Measurements from ENCODE around the gene NDUFS8.

NDUFS8 gene

DNA sequence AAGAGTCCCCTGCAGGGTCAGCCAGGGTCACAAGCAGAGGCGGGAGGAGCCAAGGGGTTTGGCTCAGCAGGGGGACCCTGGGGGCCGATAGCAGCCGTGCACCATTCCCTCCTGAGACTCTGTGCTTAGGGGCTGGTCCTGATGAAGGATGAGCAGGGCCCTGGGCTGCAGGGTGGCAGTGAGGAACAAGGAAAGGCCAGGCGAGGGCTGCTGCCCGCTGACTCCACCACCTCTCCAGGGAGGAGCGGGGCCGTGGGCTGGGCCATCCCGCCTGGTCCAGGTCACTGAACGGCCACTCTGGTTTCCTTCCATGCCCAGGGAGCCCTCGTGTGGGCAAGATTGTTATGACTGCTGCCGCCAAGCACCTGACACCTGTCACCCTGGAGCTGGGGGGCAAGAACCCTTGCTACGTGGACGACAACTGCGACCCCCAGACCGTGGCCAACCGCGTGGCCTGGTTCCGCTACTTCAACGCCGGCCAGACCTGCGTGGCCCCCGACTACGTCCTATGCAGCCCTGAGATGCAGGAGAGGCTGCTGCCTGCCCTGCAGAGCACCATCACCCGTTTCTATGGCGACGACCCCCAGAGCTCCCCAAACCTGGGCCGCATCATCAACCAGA, 9.2 kb upstream of the NDUFS8 start:
- no peak for TF ChIP-seq POLR2AphosphoS5 (IDR thresholded peaks at IDR 0.05; ENCODE audit: low read depth)
- TF ChIP-seq, protein P1, sequence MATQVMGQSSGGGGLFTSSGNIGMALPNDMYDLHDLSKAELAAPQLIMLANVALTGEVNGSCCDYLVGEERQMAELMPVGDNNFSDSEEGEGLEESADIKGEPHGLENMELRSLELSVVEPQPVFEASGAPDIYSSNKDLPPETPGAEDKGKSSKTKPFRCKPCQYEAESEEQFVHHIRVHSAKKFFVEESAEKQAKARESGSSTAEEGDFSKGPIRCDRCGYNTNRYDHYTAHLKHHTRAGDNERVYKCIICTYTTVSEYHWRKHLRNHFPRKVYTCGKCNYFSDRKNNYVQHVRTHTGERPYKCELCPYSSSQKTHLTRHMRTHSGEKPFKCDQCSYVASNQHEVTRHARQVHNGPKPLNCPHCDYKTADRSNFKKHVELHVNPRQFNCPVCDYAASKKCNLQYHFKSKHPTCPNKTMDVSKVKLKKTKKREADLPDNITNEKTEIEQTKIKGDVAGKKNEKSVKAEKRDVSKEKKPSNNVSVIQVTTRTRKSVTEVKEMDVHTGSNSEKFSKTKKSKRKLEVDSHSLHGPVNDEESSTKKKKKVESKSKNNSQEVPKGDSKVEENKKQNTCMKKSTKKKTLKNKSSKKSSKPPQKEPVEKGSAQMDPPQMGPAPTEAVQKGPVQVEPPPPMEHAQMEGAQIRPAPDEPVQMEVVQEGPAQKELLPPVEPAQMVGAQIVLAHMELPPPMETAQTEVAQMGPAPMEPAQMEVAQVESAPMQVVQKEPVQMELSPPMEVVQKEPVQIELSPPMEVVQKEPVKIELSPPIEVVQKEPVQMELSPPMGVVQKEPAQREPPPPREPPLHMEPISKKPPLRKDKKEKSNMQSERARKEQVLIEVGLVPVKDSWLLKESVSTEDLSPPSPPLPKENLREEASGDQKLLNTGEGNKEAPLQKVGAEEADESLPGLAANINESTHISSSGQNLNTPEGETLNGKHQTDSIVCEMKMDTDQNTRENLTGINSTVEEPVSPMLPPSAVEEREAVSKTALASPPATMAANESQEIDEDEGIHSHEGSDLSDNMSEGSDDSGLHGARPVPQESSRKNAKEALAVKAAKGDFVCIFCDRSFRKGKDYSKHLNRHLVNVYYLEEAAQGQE (IDR thresholded peaks at IDR 0.05; ENCODE audit: insufficient replicate concordance, low read depth): no peak
- TF ChIP-seq SPI1 (IDR thresholded peaks at IDR 0.05; ENCODE audit: borderline replicate concordance, low read depth): no peak
- TF ChIP-seq, protein P2, sequence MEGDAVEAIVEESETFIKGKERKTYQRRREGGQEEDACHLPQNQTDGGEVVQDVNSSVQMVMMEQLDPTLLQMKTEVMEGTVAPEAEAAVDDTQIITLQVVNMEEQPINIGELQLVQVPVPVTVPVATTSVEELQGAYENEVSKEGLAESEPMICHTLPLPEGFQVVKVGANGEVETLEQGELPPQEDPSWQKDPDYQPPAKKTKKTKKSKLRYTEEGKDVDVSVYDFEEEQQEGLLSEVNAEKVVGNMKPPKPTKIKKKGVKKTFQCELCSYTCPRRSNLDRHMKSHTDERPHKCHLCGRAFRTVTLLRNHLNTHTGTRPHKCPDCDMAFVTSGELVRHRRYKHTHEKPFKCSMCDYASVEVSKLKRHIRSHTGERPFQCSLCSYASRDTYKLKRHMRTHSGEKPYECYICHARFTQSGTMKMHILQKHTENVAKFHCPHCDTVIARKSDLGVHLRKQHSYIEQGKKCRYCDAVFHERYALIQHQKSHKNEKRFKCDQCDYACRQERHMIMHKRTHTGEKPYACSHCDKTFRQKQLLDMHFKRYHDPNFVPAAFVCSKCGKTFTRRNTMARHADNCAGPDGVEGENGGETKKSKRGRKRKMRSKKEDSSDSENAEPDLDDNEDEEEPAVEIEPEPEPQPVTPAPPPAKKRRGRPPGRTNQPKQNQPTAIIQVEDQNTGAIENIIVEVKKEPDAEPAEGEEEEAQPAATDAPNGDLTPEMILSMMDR (IDR thresholded peaks at IDR 0.05; ENCODE audit: insufficient read depth, low read length): no peak
- no peak for TF ChIP-seq GABPA (IDR thresholded peaks at IDR 0.05; ENCODE audit: low read depth)
- no peaks in the 10 kb centered on the region for H3K27me3 ChIP-seq (ENCODE audit: insufficient read depth, poor library complexity, severe bottlenecking)
- no peak for DNase-seq (ENCODE audit: low read depth in 1 of 2, low spot score in 1 of 2)
- no peak overlapping the region for H3K4me3 ChIP-seq (replicated peaks; ENCODE audit: insufficient read depth, low read length)
- H3K27ac ChIP-seq (replicated peaks): no peak overlapping the region

DNA sequence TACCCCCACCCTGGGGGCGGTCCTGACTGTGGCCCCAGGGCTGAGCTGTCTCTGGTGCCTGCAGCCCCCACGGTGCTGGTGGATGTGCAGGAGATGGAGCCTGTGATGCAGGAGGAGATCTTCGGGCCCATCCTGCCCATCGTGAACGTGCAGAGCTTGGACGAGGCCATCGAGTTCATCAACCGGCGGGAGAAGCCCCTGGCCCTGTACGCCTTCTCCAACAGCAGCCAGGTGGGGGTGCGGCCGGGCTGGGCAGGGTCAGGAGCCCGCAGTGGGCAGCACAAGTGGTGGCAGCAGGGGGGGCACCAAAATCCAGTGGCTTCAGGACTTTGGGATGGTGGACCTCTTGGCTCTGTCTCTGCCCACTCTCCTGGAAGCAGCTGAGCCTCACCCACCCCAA, 8.0 kb upstream of the NDUFS8 start:
- Histone ChIP-seq H3K27me3 (ENCODE audit: insufficient read depth, poor library complexity, severe bottlenecking) (no peaks in the 10 kb centered on the region), H3K4me3 (replicated peaks; ENCODE audit: insufficient read depth, low read length) (no peak overlapping the region), H3K27ac (replicated peaks) (no peak overlapping the region)
- no peak for DNase-seq (ENCODE audit: low read depth in 1 of 2, low spot score in 1 of 2)
- TF ChIP-seq GABPA (IDR thresholded peaks at IDR 0.05; ENCODE audit: low read depth) (no peak), SPI1 (IDR thresholded peaks at IDR 0.05; ENCODE audit: borderline replicate concordance, low read depth) (no peak), POLR2AphosphoS5 (IDR thresholded peaks at IDR 0.05; ENCODE audit: low read depth) (no peak)
- TF ChIP-seq, protein P2 (IDR thresholded peaks at IDR 0.05; ENCODE audit: insufficient read depth, low read length): no peak
- TF ChIP-seq, protein P1 (IDR thresholded peaks at IDR 0.05; ENCODE audit: insufficient replicate concordance, low read depth): no peak

DNA sequence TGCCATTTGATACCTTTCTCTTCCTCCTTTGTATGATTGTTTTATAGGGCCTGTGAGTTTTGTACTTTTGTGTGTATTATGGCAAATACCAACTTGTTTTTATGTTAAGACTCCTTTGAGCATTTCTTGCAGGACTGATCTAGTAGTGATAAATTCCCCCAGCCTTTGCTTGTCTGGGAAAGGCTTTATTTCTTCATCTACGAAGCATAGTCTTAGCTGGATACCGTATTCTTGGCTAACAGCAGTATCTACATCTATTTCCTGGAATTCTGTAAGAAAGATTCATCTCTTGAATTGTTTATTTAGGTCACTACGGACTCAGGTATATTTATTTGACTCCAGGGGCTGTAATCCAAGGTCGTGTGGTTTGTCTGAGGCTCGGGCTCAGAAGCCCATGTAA, 6.0 kb upstream of the NDUFS8 start:
- Histone ChIP-seq H3K27ac (replicated peaks) (no peak overlapping the region), H3K27me3 (ENCODE audit: insufficient read depth, poor library complexity, severe bottlenecking) (no peaks in the 10 kb centered on the region), H3K4me3 (replicated peaks; ENCODE audit: insufficient read depth, low read length) (no peak overlapping the region)
- DNase-seq (ENCODE audit: low read depth in 1 of 2, low spot score in 1 of 2): no peak
- TF ChIP-seq, protein P1 (IDR thresholded peaks at IDR 0.05; ENCODE audit: insufficient replicate concordance, low read depth): no peak
- TF ChIP-seq GABPA (IDR thresholded peaks at IDR 0.05; ENCODE audit: low read depth) (no peak), POLR2AphosphoS5 (IDR thresholded peaks at IDR 0.05; ENCODE audit: low read depth) (no peak), SPI1 (IDR thresholded peaks at IDR 0.05; ENCODE audit: borderline replicate concordance, low read depth) (no peak)
- TF ChIP-seq, protein P2 (IDR thresholded peaks at IDR 0.05; ENCODE audit: insufficient read depth, low read length): no peak

All from HL-60 (cell line).